ENCODE data around the gene MECP2. TPM values are rescaled to one million over a fixed set of nuclear protein-coding genes. Genes with fewer than 3 reads are reported as not detected.

MECP2 gene
- total and polyA plus RNA-seq, 2 of the 13 experiments (the other 11 are each of a cell fraction or from before 2014, with no cell fraction given) = 7.9 to 18.1 TPM

GRCh38 chrX:154056770-154057241, 40.7 kb downstream of the MECP2 start (continued):
- TF ChIP-seq ZBTB44 (CRISPR knock-in tag; IDR thresholded peaks at IDR 0.05) = no peak
- TF ChIP-seq ZSCAN9 (CRISPR knock-in tag; IDR thresholded peaks at IDR 0.05; ENCODE audit: borderline replicate concordance) = peak; percentile 71; the same call in 1 of the 2 replicates
- peak; percentile 7 to 98; a peak in 2 of 4 replicates for TF ChIP-seq ATF4 (CRISPR knock-in tag; IDR thresholded peaks at IDR 0.05)
- TF ChIP-seq, protein P1, sequence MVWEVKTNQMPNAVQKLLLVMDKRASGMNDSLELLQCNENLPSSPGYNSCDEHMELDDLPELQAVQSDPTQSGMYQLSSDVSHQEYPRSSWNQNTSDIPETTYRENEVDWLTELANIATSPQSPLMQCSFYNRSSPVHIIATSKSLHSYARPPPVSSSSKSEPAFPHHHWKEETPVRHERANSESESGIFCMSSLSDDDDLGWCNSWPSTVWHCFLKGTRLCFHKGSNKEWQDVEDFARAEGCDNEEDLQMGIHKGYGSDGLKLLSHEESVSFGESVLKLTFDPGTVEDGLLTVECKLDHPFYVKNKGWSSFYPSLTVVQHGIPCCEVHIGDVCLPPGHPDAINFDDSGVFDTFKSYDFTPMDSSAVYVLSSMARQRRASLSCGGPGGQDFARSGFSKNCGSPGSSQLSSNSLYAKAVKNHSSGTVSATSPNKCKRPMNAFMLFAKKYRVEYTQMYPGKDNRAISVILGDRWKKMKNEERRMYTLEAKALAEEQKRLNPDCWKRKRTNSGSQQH (CRISPR knock-in tag; IDR thresholded peaks at IDR 0.05; ENCODE audit: low read depth) = 0 out of 2 replicates have a peak, but pooled peaks have one; percentile 68
- TF ChIP-seq TARDBP (CRISPR knock-in tag; IDR thresholded peaks at IDR 0.05) = peak; percentile 79; the same call in 1 of the 2 replicates
- TF ChIP-seq FOXP1 (IDR thresholded peaks at IDR 0.05) = no peak
- peak; percentile 83 for TF ChIP-seq FOXP1 (CRISPR knock-in tag; IDR thresholded peaks at IDR 0.05)
- TF ChIP-seq ATF1 (CRISPR knock-in tag; IDR thresholded peaks at IDR 0.05) = no peak
- TF ChIP-seq IKZF5 (CRISPR knock-in tag; IDR thresholded peaks at IDR 0.05) = peak; percentile 59; the same call in 1 of the 2 replicates
- peak; percentile 44; the same call in 1 of the 2 replicates for TF ChIP-seq ZNF430 (CRISPR knock-in tag; IDR thresholded peaks at IDR 0.05)
- TF ChIP-seq ATF2 (CRISPR knock-in tag; IDR thresholded peaks at IDR 0.05) = peak; percentile 90
- peak; percentile 85 for TF ChIP-seq HOXA5 (CRISPR knock-in tag; IDR thresholded peaks at IDR 0.05)
- TF ChIP-seq NCOR1 (IDR thresholded peaks at IDR 0.05; ENCODE audit: borderline replicate concordance, low read length) = peak; percentile 55; the same call in 1 of the 2 replicates
- TF ChIP-seq POLR2AphosphoS2 (IDR thresholded peaks at IDR 0.05; ENCODE audit: low read depth, low read length) = no peak
- peak; percentile 91; the same call in 1 of the 2 replicates for TF ChIP-seq ZNF292 (CRISPR knock-in tag; IDR thresholded peaks at IDR 0.05; ENCODE audit: borderline replicate concordance, low read depth)
- peak; percentile 38; the same call in 1 of the 2 replicates for TF ChIP-seq KMT2B (CRISPR knock-in tag; IDR thresholded peaks at IDR 0.05)
- peak; percentile 76 for TF ChIP-seq FOXJ3 (CRISPR knock-in tag; IDR thresholded peaks at IDR 0.05; ENCODE audit: borderline replicate concordance)
- TF ChIP-seq, protein P2, sequence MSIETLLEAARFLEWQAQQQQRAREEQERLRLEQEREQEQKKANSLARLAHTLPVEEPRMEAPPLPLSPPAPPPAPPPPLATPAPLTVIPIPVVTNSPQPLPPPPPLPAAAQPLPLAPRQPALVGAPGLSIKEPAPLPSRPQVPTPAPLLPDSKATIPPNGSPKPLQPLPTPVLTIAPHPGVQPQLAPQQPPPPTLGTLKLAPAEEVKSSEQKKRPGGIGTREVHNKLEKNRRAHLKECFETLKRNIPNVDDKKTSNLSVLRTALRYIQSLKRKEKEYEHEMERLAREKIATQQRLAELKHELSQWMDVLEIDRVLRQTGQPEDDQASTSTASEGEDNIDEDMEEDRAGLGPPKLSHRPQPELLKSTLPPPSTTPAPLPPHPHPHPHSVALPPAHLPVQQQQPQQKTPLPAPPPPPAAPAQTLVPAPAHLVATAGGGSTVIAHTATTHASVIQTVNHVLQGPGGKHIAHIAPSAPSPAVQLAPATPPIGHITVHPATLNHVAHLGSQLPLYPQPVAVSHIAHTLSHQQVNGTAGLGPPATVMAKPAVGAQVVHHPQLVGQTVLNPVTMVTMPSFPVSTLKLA (IDR thresholded peaks at IDR 0.05) = peak; percentile 23; the same call in 1 of the 2 replicates
- no peak for TF ChIP-seq ZNF512 (CRISPR knock-in tag; IDR thresholded peaks at IDR 0.05)
- 0 out of 2 replicates have a peak, but pooled peaks have one; percentile 34 for TF ChIP-seq TOPORS (CRISPR knock-in tag; IDR thresholded peaks at IDR 0.05)
